GM21825 (cell line): ENCODE results near the gene ICOS.
"Not testable (repeated sequence)": the region's sequence is repeated elsewhere in the genome, so short reads cannot be mapped to it uniquely, and the experiment has no call there.

Source experiments
- ATAC-seq: cut with Tn5 transposase; IDR thresholded peaks from one replicate; pipeline ENCODE4 v1.9.1; 2021; ENCODE audit warnings: mild to moderate bottlenecking, moderate library complexity; ENCODE audit not compliant: unreplicated experiment

The ICOS gene

DNA sequence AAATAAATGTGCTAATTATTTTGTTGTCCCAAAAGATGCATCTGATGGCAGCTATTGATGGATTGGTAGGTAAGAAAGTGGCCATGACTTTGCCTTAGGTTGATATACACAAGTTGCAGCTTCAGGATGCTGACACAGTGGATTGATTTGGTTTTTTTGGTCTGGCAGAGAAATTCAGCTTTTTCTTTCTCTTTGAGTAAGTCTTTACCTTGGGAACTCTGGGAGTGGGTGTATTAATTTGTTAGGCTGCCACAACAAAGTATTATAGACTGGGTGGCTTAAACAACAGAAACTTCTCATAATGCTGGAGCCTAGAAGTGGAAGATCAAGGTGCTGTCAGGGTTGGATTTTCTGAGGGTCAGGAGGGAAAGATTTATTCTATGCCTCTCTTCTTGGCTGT, 19.8 kb upstream of the ICOS start:
- ATAC-seq: no peak

DNA sequence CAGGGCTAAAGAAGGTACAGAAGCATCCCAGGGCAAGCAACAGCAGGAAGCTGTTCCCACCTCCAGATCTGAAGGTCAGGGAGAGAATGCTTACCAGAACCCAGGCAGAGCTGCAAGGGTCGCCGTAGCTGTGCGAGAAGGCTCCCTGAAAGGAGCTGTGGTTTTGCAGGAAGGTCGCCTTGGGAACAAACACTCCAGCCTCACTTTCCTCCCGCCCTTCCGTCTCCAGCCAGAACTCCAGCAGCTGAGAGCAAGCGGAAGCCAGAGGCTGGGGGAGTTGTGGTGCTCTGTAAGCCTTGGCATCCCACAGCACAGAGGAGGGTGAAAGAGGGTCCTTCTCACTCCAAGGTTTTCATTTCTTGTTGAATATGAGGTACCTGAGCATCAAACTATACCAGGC, 18.3 kb upstream of the ICOS start:
- no peak for ATAC-seq

DNA sequence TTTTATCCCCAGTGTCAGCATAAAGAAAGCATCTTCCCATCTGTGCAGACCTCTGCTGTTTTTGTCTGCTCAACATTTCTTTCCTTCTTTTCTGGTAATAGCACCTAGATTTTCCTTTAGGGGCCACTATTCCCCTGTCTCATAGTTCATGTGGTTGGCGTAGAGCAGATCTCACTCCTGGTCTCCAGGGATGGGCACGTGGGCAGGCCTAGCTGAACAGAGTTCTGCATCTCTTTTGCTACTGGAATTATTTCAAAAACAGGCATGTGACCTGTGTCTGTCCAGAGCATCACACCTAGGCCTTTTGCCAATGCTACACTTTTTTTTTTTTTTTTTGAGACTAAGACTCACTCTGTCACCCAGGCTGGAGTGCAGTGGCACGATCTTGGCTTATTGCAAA, 17.7 kb upstream of the ICOS start:
- ATAC-seq: no peak

DNA sequence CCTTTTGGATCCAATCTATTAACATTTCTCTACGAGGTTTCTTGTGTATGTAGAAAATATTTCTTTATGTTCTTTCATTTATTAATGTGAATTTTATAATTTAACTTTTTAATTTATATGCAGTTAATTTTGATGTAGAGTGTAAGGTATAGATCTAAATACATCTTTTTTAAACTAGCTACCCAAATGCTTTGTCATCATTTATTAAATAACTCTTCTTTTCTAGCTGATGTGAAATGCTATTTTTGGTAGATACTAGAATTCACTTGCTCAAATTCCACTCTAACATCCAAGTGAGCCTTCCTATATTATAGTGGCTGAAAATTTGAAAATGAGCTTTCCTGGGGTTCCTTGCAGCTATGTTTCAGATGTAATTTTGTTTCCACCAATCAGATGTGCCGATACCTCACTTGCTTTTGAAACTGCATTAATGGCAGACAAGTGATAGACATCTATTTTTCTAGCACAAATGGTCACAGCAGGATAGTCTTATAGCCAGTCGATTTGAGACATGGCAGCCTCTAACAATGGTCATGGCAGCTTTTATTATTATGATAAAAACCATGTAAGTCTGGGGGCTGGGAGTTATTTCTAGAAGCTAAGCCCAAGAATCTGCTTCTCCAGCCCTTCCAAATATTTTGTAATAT, 10.9 kb upstream of the ICOS start:
- ATAC-seq: no peak

DNA sequence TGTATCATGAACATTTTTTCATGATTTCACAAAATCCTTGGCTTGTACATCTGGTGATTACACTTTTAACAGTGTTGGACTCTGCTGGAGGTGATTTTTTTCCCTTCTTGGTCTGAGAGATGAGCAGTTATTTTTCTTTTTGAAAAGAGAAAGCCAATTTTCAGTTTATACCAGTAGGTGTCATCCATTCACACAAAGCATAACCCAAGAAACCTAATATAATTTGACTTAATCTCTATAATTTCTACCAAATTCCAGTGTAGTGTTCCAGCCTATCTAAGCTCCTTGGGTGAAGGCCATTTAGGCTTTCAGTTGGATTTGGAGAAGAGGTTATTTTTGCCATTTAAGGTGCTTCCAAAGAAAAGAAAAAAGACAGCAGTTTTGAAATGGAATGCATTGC, 7.7 kb upstream of the ICOS start:
- no peak for ATAC-seq

DNA sequence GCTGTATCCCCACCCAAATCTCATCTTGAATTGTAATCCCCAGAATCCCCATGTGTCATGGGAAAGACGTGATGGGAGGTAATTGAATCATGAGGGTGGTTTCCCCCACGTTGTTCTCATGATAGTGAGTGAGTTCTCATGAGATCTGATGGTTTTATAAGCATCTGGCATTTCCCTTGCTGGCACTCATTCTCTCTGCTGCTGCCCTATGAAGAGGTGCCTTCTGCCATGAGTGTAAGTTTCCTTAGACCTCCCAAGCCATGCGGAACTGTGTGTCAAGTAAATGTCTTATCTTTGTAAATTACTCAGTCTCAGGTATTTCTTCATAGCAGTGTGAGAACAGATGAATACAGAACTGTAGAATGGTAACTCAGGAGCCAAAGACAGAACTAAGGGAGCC, 5.3 kb upstream of the ICOS start:
- not testable (repeated sequence) for ATAC-seq

DNA sequence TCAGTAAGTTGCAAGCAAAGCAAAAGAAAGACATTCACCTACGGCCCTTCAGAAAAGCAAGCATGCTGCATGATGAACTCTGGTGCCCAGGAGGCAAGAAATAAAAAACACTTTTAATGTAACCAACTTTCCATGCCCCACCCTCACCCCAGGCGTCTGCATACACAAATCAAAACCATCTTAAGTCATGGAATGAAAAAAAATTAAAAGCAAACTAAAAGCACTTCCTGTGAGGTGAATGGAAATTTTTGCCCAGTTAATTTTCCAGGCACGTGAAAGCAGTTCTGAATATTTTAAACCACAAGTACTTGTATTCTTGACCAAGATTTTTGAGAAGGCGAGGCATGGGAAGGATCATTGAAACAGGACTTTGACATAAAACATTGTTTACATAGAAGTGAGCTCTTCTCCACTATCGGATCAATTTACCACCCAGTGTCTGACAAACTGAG, 2.5 kb upstream of the ICOS start:
- no peak for ATAC-seq

DNA sequence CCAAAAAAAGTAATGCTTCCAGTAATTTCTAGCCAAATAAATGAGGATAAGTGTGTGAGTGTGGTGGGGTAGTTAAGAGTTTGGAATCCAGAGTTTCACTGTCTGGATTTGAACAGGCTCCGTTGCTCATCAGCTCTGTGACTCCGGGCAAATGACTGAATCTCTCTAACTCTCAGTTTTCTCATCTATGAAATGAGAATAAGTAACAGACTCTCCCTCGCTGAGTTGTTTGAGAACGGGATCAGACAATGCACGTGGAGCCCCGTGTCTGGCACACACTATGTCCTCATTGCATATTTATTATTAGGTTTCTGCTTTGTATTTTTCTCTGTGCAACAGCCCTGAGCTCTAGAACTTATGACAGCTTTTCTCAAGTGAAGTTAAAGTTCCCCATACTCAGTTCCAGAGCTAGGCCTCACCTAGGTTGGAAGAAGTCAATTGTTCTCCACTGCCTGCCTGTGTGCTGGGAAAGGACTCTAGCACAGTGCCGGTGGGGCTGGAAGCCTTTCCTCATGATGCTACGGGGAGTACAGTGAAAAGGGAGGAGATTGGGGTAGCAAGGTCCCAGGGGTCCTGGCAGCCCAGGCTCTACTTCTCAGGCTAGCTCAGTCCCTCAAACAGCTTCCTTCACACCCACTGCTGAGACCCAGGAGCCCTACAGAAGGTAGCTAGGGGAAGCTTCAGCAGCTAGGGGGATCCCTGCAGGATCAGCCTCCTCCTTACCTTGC, 1.7 kb upstream of the ICOS start:
- no peak for ATAC-seq

DNA sequence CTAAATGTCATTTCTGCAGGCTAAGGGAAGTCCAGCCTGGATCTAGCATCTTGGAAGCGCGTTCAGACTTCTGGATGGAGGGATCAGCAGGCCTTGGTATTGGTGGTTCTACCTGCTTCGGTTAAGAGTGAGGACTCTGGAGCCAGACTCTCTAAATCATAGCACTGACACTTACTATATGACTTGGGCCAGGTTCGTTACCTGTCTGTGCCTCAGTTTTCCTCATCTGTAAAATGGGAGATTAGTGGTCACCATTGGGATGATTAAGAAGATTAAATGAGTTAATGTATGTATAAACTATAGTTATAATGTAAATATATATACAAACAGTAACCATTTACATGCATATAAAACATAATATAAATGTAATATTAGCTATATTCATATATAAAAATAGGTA, 995 bp upstream of the ICOS start:
- no peak for ATAC-seq

DNA sequence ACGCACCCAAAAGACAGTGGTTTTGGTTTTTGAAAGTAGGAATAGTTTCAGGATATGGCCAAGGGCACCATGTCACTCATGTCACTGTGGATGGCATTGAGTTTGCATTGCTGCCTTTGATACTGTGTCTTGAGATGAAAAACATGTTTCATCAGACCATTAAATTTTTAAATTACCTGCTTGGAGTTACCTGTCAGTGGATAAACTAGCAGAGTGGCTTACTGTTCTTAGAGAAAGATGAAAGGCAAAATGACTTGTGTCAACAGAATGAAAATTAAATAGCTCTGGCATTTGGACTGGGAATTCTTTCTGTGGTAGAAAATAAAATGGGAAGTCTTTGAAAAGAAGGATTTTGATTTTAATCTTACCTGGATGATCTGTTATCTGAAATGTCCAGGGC, 386 bp downstream of the ICOS start:
- ATAC-seq: no peak

DNA sequence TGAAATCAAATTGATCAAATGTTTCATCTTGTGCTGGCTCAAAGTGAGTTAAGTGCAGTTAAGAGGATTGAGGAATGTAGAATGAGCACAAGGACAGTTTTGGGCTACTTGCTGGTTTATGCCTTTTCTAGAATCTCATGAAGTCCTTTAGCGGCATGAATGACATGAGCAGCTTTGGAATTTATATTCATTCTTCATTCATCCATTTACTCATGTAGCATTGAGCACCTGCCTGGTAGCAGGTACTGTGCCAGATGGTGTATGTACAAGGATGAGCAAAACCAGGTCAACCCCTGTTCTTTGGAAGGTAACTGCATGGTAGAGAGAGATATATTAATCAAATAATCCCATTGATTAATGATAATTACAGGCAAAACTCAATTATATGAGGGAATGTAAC, 1.2 kb downstream of the ICOS start:
- ATAC-seq: no peak

DNA sequence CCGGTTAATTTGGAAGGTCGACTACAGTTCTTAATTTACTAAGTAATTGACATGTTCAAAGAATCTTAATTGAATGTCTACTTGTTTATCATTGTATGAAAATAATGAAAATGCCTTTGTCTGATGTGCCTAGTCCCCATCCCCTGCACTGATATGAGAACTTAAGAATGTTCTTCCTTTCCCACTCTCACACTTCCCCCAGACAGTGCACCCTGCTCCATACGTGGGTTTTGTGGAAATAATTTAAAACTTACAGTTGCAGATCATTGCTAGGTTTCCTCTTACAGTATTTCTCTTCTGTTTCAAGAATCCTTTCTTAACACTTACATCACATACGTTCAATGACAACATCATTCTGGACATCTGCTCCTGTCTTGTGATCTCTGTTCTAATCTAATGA, 3.5 kb downstream of the ICOS start:
- no peak for ATAC-seq

DNA sequence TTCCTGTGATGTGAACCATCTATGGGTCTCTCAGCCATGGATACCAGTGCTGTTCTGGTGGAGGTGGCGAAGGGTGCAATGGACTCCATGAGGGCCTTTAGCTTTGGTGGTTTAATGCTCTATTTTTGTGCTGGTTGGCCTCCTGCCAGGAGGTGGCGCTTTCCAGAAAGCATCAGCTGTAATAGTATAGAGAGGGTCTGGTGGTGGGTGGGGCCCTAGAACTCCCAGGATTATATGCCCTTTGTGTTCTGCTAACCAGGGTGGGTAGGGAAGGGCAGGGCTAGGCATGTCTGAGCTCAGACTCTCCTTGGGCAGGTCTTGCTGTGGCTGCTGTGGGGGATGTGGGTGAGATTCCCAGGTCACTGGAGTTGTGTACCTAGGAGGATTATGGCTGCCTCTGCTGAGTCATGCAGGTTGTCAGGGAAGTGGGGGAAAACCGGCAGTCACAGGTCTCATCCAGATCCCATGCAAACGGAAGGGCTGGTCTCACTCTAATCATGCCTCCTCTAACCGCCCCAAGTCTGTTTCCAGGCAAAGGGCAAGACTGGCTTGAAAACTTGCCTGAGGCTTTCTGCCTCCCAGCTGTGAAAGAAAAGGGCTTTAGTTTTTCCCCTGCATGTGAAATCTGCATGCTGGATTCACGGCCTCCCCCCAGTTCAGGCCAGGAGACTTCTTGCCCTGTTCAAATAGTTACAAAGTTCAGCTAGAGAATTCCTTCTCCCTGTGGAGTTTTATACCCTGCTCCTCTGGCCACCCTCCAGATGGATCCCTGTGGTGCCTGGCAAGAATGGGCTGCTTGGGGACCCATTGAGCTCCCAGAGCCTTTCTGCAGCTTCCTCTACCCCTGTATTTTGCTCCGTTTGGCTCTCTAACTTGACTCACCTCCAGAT, 7.2 kb downstream of the ICOS start:
- ATAC-seq: not testable (repeated sequence)

DNA sequence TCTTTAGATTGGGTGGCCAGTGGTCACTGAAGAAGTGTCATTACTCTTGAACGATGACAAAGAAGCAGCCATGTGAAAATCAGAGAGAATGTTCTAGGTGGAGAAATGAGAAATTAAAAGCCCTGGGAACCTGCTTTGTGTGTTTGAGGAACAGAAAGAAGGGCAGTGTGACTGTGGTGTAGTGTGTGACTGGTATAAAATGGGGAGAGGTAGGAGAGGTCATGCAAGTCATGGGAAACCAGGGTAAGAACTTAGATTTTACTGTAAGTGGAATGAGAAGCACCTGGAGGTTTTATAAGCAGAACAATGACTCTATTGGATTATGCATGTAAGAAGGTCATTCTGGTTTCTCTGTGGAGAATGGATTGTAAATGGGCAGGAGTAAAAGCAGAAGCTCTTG, 12.2 kb downstream of the ICOS start:
- ATAC-seq: no peak

DNA sequence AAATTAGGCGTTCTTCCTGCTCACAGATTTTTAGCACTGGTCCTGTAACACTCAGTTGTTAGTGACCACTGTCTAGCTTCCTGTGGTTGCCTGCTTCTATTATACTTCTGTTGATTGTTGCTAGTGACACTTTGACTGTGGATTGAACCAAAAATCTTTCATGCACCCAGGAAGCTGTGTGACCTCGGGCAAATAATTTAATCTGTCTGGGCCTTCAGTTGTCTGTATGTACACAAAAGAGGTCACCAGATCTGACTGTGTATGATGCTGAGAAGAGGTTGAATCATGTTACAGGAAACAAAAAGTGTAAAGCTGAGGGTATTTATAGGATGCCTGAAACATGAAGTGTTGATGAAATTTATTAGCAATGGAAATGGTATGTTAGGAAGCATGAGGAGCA, 12.7 kb downstream of the ICOS start:
- ATAC-seq: no peak

DNA sequence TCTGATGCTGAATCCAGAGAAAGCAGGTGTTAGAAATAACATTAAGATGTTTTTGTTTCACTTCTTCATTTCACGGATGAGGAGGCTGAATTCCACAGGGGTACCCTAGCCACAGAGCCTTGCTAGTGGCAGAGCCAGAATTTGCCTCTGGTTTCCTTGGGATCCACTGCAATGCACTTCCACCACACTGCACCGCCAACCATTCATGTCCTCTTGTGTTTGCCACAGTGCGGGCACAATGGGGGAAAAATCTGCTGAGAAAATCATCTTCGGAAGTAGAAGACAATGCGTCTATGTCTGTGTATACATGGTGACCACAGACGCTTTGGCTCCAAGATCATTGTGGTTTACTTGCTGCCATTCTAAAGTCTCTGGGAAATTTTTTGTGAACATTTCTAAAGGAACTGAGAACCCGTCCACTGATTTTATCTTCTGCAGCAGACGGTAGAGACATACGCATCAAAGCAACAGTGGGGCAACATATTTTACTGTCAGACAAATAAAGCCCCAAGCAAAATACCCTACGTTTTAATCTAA, 14.9 kb downstream of the ICOS start:
- ATAC-seq: no peak

DNA sequence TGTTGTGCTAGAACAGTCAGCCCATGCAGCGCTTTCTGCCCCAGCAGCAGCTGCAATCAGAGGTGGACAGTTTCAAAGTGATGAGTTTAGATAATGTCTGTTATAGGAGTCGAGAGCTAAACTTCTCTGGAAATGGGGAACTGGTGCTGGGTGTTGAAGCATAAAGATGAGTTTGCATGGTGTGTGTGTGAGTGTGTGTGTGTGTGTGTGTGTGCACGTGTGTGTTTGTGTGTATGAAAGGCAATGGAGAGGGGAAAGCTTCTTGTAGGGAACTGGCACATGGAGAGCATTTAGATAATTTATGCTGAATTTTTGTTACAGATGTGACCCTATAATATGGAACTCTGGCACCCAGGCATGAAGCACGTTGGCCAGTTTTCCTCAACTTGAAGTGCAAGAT, 22.7 kb downstream of the ICOS start:
- no peak for ATAC-seq

DNA sequence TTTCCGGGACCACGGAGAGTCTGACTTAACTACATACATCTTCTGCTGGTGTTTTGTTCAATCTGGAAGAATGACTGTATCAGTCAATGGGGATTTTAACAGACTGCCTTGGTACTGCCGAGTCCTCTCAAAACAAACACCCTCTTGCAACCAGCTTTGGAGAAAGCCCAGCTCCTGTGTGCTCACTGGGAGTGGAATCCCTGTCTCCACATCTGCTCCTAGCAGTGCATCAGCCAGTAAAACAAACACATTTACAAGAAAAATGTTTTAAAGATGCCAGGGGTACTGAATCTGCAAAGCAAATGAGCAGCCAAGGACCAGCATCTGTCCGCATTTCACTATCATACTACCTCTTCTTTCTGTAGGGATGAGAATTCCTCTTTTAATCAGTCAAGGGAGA, 23.1 kb downstream of the ICOS start:
- ATAC-seq: no peak

DNA sequence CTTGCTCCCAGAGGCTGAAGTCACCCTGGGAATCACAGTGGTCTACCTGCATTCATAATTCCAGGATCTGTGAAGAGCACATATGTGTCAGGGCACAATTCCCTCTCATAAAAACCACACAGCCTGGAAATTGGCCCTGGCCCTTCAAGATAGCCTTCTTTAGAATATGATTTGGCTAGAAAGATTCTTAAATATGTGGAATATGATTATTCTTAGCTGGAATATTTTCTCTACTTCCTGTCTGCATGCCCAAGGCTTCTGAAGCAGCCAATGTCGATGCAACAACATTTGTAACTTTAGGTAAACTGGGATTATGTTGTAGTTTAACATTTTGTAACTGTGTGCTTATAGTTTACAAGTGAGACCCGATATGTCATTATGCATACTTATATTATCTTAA, 24.2 kb downstream of the ICOS start:
- ATAC-seq: no peak

DNA sequence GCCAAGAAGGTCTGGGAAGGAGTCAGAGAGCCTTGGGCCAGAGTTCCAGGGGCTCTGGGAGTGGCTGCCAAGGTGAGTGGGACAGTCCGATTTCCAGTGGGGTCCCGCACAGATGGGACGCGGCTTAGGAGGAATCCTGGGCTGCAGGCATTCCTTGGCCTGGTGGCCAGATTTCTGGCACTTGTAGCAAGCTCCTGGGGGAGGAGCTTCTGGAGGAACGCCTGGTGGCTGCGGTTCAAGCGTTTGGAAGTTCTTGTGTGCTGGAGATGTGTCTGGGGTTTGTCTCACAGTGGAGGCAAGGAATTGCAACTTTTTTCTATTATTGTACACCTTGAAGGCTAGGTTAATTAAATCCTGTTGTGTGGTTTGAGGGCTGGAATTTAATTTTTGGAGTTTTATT, 28.6 kb downstream of the ICOS start:
- not testable (repeated sequence) for ATAC-seq

DNA sequence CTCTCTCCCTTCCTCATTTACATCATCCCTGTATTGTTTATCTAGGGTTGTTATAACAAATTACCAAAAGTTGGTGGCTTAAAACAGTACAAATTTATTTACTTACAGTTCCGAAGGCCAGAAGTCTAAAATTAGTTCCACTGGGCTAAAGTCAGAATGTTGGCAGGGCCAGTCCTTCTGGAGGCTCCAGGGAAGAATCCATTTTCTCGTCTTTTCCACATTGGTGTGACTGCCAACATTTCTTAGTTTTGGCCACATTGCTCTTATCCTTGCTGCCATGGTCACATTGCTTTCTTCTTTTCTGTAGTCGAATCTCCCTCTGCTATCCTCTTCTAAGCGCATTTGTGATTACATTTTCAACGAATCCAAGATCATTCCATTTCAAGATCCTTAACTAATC, 34.7 kb downstream of the ICOS start:
- no peak for ATAC-seq

DNA sequence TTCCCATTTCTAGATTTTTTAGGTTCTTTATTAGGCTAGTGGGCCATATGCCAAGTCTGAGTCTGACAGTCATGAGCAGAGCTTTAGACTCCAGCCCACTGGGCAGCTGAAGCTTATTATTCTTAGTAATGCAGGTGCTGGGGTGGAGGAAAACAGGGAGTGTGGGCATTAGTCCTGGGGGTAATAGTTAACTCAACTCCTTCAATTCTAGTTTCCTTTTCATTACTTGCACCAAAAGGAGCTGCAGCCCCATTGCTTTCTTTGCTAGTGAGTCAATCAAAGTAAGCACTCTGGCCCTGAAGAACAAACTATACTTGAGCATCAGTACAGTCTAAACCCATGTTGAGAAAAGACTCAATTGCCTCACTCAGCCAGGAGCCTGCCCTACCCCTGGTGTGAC, 35.5 kb downstream of the ICOS start:
- no peak for ATAC-seq
